ENCODE measurements around the gene TNS3.

TNS3 gene

DNA sequence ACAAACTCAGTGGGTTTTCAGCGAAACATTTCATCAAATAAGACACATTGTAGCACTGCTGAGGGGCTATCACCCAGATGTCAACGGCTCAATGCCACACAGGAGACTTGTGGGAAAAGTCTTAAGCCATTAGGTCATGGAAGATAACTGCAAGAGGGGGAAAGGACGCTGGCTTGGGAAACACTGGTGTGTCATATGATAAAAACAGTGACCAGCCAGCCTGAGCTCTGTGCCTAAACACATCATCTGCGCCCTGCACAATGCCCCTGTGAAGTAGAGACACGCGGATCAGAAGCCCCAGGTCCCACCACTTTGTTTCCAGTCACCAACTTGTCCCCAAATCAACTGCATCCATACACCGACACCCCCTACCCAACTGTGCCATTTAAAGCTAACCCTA is 116.7 kb downstream of the TNS3 start:
- no peak for DNase-seq

DNA sequence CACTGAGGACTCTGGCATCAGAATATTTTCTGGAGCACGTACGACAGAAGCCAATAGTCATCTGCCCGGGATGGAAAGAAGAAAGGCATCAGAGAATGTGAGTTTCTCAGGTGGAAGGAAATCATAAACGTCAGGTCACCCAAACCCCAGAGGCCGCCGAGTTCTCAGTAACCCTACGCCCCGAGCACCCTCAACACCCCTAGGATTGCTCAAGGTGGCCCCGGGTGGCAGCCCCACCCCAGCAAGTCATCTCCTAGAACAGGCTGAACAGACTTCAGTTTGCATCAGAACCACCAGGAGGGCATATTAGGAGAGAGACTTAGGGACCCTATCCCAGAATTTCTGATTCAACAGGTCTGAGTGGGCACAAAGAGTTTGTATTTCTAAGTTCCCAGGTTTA is 117.6 kb downstream of the TNS3 start:
- DNase-seq = no peak

DNA sequence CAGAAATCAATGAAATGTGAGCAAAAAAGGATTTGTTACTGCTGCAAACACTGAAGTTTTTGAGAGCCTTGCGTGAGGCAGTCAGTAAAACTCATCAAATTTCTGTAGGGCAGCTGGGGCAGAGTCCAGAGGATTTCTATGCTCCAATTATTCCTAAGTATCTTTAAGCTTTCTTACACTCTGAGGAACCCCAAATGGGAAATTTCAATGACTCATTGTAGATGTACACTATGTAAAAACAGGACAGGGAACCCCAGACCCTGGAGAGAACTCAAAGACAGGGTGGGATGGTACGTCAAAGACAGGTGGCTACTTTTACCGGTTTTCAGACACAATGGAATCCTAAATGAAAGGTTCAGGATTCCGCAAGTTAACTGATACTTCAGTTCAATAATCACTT is 120.2 kb downstream of the TNS3 start:
- no peak for DNase-seq

DNA sequence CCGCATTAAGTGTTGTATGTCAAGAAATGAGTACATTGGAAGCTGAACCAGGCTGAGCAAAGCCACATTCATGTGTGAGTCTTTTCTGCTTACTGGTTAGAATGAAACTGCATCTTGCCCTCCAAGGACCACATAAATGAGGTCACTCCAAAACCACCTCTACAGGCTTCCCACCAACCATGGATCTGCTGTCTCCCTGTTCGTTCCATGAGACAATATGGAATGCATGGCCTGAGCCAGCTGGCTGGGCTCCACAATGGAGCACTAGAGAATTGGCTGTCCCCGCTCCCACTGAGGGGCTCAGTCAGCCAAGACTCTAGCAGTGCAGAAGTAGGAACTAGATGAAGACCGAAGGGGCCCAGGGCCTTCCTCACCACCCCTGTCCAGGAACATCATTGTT is 120.8 kb downstream of the TNS3 start:
- no peak for DNase-seq

DNA sequence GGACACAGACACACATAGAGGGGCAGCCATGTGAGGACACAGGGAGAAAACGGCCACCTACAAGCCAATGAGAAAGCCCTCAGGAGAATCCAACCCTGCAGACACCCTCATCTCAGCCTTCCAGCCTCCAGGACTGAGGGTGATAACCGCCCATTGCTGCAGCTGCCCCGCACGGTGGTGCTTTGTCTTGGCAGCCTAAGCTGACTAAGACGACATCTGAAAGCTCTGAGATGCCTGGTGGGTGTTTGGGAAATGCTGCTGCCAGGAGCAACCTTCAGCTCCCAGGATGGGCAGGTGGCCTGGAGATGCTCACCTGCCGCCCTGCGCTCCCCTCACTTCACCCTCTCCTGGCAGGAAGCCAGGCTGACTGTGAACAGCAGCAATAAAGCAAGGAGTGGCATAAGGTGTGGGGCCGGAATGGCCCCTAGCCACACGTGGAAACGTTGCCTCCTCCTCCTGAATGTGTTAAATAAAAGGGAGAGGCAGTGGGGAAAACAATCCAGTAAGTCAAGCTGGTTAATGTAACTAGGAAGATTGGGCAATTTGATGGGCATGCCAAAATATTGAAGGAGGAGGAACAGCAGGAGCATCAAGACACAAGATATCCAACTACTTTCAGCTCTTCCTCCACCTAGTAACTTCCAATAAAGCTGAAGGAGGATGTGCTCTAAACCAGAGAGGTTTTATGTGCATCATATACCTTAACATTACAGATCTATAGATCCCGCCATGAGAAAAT is 121.5 kb downstream of the TNS3 start:
- no peak for DNase-seq

DNA sequence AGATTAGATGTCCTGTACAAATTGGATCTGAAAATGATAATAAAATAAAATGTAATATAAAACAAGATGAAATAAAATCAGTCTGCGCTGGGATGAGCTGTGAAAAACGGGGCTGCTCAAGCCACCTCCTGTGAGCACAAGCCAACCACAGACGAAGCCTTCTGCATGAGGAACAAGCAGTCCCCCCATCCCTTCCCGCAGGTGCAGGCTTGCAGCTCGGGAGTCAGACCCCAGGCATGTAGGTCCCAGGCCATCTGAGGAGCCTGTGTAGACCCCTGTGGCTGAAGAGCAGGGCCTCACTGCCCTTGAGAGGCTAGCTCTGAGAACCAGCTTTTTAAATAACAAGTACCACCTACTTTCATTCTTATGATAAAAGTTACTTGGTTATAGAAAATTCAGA is 123.4 kb downstream of the TNS3 start:
- DNase-seq = no peak

DNA sequence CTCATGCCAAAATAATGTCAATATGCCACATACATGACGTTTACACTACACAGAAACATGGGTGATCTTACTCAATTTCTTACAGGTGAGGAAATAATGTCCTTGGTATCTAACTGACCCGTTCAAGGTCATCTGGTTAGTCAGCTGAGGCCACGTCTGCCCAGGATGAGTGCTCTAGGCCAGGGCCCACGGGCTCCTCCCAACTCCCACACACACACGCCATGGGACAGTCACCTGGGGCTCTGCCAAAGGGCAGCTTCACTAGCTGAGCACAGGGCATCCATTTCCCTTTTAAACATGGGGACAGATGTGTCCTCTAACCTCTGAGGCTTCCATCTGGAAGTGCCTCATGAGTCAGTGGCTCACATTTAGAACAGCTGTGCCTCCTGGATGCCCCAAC is 123.9 kb downstream of the TNS3 start:
- no peak for DNase-seq

DNA sequence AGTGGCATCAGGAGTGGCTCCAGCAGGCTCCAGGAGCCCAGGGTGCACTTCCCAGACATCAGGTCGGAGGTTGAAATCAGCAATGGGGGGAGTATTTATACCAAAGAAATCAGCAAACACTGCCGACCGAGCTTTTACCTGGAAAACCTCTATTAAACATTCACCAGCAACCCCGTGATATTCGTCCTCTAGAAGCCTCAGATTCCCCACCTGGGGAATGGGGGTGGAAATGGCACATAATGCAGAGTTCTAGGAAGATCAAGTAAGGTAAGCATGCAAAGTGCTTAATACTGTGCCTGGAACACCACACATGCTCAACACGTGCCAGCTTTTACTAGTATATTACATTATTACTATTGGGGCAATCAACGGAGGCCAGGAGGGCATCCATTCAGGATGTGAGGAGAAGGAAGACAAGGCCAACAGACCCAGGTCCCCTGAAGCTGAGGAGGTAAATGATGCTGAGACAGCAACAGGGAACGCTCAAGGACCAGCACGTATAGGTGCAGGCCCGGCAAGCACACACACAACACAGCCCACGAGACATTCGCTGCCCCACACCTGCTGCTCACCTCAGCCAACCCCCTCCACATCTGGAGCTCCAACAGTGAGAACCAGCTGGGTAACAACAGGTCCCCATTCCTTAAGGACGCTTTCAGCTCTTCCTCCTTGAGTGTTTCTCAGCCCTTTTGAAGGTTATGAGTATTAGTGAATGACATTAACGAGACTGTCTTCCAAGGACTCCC is 125.5 kb downstream of the TNS3 start:
- DNase-seq = no peak

DNA sequence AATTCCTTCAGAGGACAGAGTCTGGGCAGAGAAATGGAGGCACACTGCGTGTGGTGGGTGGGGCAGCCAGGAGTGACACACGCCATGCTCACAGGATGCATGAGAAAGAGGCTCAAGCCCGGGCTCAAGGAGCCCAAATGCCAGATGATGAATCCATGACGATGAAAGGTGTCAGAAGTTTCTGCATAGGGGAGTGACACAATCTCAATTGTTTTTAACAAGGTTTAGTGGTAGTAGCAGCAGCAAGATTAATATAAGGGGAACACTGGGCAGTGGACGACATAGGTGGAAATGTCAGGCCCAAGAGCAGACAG is 126.1 kb downstream of the TNS3 start:
- no peak for DNase-seq

DNA sequence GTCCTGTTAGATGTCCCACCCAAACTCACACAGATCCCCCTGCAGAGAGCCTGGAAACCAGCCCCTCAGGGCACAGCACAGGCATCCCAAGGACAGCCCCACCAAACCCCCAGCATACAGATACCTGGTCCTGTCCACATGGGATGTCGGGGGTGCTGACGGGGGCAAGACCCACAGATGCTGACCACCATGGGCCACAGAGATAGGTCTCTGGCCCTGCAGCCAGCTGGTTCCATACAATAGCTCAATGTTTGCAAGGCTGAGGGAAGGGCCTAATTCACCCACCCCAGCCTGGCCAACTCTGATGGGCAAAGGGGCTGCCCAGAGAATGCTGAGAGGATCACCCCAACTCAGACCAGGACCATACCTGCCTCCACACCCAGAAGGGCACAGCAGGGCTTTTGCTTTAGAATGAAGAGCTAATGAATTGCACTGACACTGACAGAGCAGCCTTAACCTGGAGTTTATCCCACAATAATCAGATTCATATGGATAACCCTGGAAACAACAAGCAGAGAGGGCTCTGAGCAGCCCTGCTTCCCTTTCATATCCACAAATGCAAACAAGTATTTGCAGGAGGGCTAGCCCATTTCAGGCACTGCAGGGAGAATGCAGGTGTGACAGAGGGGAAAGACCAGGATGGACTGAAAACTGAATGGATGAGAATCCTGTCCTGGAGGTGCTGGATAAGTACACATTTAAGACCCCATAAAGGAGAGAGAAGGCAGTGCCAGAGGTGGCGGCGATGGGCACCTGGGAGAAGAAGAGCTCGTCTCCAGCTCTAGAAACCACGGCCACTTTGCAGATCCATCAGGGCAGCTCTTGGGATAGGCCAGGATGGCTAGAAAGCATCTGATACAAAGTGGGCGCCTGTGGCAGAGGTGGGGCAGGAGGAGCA is 126.7 kb downstream of the TNS3 start:
- no peak for DNase-seq

DNA sequence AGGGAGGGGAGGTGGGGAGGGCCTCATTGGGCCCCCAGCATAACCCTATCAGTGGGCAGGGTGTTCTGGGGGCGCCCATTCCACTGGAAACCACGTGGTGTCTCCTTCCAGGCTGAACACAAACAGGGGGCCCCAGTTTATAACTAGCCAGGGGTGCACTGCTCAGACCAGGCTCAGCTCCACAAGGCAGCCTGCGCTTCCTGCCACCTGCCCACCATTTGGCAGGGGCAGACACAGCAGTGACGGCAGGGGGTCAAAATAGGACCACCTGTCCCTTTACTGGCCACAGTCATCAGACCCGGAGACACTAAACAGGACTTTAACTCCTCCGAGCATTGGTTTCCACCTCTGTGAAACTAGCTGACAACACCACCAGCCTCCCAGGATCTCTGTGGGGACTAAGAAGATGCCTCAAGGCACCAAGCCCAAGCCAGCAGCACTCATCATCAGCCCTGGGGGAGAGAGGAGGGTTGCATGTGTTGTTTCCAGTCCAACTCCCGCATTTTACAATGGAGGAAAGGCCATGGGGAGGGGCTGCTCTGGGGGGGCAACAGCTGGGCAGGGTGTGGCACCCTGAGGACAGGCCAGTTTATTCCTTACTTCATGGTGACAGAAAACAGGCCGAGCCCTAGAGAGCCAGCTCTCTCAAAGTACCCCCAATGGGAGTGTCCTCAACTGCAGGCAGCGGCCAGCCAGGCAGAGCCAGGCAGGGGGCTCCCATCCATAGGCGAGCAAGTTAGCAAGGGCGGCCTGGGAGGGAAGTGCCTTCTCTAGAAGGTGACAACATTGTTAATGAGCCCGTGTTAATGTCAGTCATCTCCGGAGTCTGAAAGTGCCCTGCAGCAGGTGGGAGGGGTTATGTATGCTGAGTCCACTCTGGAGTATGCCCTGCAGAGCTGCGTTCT is 127.6 kb downstream of the TNS3 start:
- DNase-seq = no peak

DNA sequence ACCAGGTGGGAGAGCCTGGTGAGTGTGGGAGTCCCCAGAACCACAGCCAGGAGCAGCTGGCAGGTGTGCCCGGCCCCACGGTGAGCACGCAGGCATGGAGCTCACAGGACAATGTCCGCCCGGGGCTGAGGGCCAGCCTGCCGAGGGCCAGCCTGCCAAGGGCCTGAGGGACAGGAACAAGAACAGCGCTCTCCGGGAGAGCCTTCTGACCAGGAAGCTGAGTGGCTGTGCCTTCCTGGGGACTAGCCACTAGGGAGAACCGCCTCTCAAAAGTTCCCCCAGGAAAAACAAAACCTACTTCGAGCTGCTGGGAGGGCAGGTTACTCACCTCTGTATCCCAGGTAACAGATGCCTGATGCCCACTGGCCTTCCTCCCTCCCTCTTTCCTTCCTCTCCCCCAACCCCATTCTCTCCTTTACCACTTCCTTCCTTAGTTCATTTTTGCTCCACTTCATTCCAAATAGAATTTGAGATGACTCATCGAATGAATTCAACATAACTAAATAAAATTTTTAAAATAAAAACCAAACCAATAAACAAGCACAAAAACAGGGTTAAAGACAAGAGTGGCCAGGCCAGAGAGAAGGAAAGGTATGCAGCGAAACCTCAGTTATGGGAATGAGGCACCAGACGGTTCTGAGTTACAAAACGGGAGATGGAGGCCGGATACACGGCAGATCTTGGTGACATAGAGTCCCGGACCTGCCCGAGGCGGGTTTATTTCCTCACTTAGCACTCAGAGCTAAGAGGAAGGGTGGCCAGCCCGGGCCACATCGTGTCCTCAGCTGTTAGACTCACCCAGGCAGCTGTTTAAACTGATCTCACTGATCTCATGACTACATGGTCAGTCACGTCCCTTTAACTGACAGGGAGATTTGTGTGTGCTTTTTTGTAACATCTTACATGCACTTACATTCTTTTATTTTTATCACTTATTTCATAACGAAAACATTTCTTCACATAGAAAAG is 128.5 kb downstream of the TNS3 start:
- no peak for DNase-seq

DNA sequence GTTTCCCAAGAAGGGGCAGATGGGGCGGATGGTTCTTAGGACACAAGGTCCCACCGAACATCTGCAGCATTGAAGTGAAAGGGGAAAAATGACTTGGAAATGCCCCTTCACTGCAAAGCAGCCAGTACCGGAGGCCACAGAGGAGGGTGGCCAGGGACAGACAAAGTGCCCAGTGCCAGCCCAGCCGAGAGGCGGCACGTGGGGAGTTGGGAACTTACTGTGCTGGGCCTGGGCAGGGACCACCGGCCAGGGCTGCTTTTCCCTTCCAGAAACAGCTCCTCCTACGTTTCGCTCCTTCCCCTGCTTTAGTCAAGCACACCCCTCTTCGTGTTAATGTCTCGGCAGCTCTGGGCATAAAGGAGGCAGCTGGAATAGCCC is 129.2 kb downstream of the TNS3 start:
- DNase-seq = no peak

DNA sequence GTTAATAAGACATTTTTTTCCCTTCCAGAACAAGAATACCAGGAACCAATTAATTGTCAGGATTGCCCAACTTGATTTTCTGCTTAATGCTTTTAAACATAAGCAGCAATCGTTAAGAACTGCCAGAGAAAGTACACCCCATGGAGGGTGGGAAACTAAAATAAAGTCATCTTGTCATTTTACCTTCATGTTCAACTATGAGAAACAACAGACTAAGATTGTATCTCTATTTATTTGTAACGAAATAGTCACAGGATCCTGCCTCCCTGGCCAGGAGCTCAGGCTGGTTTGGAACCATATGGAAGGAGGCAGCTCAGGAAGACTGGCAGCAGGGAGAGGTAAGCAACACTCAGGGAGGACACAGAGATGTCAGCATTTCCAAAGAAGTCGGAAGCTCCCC is 129.6 kb downstream of the TNS3 start:
- no peak for DNase-seq

DNA sequence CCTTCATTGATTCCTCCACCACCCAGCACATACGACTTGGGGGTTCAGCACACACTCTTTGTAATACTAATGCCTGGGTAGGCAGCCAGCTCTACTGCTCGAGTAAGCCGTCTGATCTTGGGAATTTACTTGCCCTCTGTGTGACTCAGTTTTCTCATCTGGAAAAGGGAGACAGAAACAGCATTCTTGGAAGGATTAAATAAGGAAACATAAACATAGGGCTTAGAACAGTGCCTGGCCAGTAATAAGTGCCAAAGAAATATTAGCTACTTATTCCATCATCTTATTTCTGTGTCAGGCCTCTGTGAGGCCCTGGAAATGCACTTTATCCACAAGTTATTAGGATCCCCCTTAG is 130.1 kb downstream of the TNS3 start:
- DNase-seq = no peak

DNA sequence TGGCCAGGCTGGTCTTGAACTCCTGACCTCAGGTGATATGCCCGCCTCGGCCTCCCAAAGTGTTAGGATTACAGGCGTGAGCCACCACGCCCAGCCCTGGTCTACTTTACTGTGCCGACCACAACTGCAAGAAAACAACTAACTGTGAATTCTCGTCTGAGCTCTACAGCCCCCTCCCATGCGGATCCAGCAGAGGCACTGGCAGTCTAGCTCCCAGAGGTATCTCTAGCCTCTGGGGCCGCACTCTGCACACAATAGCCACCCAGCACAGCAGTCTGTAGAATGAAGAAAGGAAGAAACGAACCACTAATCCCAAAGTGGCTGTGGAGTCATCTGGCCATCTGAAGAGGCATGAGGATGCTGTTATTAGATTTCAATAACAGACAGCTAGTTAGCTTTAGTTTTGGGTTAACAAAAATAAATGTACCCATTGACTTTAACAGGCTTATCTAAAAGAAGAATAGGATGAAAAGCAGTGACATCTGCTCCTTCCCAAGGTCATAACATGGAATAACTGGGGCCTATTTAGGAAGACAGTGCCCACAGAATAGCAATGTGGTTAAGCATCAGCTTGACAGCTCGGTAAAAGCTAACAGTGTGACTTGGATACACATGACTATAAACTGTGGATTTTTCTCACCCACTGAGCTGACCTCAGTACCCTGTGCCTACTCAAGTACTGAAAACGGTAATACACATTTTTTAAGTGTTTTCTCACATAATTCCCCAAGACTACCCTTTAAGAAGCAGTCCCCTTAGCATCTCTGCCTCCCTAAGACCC is 131.9 kb downstream of the TNS3 start:
- DNase-seq = no peak

DNA sequence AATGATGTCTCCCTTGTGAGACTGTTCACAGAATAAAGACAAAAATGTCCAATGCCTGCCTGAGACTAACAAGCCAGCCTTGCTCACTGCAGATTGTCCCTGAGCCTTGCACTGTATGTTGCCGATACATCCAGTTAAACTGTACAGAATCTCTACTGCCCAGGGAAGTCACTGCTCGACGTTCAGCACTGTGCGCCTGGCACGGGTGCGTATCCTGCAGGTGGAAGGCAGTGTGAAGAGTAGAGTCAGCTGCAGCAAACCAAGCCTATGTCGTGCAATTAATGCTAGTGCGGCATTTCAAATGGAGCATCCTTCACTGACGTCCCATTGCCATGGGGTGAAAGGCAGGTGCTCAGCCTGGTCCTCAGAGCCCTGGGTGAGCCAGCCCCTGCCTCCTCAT is 132.9 kb downstream of the TNS3 start:
- DNase-seq = no peak

DNA sequence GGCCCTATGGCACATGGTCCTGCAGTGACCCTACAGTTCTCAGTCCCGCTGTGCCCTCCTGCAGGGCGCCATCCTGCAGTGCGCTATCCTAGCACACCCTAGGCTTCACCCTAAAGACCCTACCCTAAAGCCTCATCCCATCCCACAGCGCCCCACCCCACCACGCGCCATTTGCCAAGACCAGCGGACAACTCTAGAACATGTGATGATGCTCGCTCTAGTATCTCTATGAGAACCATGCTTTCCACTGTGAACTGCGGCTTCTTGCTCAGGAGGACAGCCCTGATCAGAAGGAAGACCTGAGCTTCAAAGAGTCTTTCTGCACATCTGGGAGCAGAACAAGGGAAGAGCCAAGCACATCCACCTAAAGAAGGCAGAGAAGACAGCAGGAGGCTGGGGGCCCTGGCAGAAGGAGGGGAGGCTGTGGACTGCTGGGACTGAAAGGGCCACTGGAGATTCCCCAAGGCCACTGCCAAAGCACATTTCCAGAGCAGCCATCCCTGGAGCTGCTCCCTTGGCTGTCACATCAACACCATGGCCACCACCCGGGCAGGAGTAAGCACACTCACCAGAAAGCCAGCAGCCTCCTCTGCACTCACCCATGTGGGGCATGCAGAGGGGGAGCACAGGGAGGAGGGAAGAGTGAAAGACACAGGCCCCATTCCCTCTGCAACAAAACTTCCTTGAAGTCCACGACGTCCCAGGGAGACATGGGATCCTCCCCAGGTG is 134.1 kb downstream of the TNS3 start:
- DNase-seq = no peak

DNA sequence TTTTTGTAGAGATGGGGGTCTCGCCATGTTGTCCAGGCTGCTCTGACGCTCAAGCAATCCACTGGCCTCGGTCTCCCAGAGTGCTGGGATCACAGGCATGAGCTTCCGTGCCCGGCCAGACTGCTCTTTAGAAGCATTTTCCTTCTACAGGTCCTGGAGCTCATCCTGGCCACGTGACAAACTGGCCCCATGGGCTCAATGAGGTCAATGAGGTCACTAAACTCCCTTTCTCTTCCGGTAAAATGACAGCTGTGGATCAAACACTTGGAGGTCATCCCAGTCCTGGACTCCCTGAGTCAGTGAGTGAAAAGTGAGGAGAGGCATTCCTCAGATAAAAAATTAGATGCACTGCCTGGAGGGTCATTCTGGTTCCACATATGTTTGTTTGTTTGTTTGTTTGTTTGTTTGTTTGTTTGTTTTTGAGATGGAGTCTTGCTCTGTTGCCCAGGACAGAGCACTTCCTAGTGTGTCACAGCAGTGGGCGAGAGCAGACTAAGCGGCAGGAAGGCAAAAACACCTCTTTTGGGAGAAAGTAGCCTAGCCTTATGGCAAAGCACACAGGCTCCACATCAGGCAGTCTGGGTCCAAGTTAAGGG is 134.9 kb downstream of the TNS3 start:
- no peak for DNase-seq

Measured in activated CD4-positive, alpha-beta T cell treated with anti-CD3 and anti-CD28 coated beads for 1 hour (primary cell).